Activated T-cell treated with anti-CD3 and anti-CD28 coated beads for 4 hours (primary cell): Measurements from ENCODE around the gene C2.
"Not testable (repeated sequence)": the region's sequence is repeated elsewhere in the genome, so short reads cannot be mapped to it uniquely, and the experiment has no call there.

Experiments used
- DNase-seq: peaks from one replicate; pipeline ENCODE4 v3.0.0-alpha.2; 2020

C2 gene

DNA sequence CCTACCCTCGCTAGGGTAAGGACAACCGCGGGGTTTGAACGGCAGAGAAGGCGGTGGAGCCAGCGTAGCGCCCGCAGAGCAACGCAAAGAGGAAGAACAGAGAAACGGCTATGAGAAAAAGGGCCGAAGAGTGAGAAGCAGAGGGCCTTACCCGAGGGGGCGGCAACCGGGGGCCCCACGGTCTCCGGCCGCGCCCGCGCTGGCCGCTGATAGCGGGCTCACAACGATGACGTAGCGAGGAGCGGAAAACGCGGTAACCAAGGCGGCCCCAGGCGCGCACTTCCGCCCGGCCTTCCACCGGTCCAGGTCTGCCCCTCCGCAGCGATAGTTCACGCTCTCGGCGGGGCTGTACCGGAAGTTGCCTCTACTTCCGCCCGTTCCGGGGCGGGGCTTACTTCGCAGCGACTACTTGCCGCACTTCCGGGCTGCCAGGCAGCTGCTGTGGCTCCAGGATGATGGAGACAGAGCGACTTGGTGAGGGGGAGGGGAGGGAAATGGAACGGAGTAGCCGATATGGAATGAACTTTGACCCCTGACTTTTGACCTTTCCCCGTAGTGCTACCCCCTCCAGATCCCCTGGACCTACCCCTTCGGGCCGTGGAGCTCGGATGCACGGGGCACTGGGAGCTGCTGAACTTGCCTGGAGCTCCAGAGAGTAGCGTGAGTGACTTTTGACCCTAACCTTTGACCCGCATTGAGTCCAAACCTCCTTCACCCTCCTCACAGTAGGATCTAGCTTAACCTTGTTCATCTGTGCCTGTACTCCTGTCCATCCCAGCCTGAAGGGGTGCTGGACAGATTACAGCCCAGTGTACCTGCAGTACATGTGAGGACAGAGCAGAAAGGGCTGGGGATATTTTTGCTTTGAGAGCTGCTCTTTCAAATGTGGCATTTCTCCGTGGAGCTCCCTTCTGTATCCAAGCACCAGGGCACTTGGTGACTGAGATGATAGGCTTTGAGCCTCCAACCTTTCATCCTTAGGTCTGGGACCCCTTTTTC is 31.5 kb downstream of the C2 start, which contains the start of the genes NELFE and SKIC2:
Gene NELFE, minus strand, starts transcription at position 231 of the 999 bp plus-strand sequence. CDS start 525 bp downstream, outside the sequence.
Gene SKIC2, plus strand, starts transcription at position 435 of the 999 bp plus-strand sequence. Its CDS starts 18 bp downstream, at position 453.
- peak; percentile 97 for DNase-seq

DNA sequence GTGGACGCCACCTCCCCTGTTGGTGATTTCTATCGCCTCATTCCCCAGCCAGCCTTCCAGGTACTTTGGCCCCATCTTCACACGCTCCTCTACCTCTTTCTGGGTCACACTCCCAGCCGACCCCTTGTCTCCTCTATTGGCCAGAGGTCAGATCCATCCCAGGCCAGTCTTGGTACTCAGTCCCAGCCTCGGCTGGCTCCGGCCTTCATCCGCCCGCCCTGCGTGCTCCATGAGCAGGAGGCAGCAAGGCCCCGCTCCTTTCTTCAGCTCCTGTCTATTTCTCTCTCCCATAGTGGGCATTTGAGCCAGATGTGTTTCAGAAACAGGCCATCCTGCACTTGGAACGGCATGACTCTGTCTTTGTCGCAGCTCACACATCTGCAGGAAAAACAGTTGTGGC is 34.1 kb downstream of the C2 start:
- no peak for DNase-seq

DNA sequence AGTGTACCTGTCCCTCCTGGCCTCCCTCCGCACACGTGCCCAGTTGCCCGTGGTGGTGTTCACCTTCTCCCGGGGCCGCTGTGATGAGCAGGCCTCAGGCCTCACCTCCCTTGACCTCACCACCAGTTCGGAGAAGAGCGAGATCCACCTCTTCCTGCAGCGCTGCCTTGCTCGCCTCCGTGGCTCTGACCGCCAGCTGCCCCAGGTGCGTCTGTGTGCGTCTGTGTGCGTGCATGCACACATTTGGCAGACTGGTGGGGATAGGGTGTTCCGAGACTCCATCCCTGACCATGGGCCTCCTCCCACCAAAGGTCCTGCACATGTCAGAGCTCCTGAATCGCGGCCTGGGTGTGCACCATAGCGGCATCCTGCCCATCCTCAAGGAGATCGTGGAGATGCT is 36.4 kb downstream of the C2 start:
- DNase-seq: no peak

DNA sequence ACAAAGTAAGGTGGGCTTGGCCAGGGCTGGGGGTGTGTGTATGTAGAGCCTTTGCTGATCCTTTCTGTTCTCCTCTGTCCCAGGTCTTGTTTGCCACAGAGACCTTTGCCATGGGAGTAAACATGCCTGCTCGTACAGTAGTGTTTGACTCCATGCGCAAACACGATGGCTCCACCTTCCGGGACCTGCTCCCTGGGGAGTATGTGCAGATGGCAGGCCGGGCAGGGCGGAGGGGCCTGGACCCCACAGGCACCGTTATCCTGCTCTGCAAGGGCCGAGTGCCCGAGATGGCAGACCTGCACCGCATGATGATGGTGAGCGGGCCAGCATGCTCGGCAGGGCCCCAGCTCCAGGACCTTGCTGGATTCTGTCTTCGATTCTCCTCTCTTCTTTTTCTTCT is 38.2 kb downstream of the C2 start:
- no peak for DNase-seq

DNA sequence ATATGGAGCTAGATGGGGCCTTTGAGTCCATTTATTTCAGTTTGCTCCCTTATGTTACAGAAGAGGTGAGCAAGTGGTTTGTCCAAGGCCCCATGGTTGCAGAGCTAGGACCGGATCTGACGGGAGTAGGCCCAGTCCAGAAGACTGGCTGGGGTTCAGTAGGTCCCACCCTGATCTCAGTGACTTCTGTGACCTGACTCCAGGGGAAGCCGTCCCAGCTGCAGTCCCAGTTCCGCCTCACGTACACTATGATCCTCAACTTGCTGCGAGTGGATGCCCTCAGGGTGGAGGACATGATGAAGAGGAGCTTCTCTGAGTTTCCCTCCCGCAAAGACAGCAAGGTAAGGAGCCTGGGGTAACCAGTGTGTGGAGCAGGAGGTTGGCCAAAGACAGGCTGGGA is 39.0 kb downstream of the C2 start:
- no peak for DNase-seq

DNA sequence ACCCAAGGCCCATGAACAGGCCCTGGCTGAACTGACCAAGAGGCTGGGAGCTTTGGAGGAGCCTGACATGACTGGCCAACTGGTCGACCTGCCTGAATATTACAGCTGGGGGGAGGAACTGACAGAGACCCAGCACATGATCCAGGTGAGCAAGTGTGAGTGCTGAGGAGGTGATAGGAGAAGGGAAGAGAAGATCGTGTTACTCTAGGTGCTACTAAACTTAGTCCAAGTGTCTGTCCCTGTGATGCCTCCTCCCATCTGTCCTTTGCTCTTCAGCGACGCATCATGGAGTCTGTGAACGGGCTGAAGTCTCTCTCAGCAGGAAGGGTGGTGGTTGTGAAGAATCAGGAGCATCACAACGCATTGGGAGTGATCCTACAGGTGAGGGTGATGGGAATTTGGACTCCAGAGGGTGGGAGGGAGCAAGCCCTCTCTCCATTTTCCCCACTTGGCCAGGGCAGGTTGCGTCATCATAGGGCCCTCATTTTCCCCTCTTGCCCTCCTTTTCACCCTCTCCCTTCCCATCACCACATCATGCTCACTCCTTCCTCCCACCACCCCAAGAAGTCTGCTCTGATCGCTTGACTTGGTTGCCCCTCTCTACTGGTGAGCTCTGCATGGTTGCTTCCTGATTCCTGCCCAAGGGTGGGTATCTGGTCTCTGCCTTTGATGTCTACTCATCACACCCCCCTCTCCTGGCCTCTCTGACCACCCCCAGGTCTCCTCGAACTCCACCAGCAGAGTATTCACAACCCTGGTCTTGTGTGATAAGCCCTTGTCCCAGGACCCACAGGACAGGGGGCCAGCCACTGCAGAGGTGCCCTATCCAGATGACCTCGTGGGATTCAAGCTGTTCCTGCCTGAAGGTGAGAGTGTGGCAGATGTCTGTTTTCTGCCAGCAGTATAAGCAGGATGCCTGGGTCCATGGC is 39.7 kb downstream of the C2 start:
- no peak for DNase-seq

DNA sequence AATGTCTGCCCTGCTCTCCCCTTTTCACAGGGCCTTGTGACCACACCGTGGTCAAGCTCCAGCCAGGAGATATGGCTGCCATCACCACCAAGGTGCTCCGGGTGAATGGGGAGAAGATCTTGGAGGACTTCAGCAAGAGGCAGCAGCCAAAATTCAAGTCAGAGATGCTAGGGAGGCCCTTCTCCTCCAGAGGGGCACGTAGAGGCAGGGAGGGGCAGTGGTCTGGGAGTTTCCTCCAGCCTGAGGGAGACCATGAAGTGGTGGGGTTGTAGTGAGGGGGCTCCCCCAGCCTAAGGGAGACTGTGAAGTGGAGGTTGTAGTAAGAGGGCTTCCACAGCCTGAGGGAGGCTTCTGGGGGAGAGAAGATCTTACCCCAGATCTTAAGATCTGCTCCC is 40.4 kb downstream of the C2 start:
- no peak for DNase-seq

DNA sequence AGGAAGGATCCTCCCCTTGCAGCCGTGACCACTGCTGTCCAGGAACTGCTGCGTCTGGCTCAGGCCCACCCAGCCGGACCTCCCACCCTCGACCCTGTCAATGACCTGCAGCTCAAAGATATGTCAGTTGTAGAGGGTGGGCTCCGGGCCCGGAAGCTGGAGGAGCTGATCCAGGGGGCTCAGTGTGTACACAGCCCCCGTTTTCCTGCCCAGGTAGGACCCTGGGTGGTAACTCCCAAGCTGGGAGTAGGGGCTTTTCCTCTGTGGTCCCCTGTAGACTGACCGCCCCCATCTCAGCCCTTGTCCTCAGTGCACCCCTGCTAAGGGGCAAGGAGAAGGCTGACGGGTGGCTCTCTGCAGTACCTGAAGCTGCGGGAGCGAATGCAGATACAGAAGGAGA is 40.8 kb downstream of the C2 start:
- no peak for DNase-seq

DNA sequence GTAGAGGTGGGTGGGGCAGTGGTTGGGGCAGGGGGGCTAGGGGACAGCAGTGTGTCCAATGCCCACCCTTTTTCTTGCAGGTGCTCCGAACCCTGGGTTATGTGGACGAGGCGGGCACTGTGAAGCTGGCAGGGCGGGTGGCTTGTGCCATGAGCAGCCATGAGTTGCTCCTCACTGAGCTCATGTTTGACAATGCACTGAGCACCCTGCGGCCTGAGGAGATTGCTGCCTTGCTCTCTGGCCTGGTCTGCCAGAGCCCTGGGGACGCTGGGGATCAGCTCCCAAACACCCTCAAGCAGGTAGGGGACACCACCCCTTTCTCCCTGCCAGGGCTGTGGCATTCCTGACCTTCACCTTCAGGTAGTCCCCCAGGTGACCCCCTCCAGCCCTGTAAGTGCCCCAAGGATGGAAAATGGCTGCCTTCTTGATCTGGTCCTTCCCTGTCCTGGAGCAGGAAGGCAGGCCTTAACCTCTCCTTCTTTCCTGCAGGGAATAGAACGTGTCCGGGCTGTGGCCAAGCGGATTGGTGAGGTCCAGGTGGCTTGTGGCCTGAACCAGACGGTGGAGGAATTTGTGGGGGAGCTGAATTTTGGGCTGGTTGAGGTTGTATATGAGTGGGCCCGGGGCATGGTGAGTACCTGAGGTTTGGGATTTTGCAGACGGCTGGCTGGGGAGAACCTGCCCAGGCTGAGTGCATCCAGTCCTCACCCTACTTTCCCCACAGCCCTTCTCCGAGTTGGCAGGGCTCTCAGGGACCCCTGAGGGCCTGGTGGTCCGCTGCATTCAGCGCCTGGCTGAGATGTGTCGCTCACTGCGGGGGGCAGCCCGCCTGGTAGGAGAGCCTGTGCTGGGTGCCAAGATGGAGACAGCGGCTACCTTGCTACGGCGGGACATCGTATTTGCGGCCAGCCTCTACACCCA is 41.5 kb downstream of the C2 start:
- no peak for DNase-seq

DNA sequence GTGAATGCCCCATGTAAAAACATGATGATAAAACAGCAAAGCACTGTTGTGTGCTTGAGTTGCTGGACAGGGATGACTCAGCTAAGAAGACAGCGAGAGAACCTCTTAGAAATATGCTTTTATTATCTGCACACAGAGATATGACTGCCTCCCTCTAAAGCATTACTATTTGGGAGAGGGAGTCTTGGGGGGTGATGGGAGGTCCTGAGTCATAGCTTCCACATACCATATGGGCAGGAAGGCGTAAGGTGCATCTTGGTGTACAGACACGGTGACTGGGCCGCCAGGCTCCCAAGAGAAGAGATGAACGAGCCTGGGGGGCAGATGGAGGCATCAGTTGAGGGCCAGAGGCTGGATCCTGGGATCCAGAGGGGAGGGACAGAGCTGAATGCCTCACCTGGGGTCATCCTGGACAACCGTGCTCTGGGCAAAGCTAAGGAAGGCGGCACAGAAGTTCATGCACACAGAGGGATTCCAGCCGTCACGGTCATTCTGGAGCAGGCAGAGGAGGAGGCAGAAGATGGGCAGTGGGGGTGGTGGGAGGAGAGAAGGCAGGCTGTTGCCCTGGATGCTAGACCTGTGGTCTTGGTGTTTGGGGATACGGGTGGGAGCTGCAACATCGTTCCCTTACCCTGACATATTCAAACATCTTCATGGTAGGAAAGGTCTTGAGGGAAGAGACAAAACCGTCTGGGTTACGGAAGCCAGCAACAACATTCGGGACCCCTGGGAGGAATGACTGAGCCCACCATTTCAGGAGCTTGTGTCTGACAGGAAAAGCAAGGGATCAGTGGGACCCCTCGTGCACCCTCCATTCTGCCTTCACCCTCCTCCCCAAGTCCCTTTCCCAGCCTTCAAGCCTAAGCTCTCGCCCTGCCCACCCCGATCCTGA is 42.4 kb downstream of the C2 start:
- DNase-seq: no peak

DNA sequence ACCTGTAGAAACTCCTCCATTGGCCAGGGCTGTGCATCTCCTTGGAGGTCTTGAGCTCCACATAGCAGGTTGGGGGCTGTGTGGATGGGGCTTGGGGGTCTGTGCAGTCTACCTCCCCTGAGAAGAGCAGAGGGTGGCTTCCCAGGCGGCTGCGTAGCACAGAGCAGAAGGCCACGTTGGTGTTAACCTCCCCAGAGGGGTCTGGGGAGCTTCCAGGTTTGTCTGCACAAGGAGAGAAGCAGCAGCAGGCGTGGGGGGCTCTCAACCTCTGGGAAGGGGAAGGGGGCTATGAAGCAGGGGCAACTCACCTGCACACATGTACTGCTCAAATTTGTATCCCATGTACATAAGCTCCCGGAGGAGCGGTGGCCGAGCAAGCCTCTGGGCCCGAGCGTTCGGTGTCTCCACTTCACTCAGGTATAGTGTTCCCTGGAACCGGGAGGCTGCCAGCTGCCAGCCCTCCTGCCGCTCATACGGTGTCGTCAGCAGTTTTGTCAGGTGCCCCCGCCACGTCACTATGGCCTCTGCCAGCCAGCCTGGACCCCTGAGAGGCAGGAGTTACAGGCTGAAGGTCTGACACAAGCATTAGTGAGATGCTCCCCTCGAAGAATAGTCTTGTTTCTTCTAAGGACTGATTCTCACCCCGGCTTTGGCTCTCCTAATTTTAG is 43.2 kb downstream of the C2 start:
- no peak for DNase-seq

DNA sequence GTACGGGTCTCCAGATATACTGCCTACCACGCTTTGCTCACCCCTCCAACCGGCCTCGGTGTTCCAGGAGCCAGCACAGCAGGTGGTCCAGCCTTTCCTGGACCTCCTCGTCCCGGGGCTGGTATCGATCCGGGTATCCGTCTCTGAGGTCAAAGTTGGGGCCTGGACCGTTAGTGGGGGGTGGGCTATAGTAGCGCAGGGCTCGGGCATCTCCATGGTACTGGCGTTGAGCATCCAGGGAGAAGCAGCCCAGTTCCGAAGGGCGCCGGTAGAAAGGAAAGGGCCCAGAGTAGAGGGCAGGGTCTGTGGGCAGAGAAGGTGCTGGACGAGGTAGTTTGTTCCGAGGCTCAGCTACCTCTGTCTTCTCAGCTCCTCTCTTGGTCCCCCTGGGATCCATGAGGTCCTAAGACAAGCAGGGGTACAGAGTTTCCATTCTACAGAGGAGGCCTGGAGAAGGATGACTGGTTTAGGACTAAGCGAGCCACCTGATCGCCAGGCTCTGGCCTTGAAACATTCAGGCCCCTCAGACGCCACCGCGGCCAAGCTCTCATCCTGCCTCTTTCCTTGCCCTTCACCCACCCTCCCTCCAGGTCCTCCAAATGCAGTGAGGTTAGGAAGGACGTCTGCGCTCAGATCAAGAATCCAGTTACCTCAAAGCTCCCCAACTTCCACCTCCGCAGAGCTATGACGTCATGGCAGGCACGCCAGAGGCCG is 43.9 kb downstream of the C2 start:
- no peak for DNase-seq

DNA sequence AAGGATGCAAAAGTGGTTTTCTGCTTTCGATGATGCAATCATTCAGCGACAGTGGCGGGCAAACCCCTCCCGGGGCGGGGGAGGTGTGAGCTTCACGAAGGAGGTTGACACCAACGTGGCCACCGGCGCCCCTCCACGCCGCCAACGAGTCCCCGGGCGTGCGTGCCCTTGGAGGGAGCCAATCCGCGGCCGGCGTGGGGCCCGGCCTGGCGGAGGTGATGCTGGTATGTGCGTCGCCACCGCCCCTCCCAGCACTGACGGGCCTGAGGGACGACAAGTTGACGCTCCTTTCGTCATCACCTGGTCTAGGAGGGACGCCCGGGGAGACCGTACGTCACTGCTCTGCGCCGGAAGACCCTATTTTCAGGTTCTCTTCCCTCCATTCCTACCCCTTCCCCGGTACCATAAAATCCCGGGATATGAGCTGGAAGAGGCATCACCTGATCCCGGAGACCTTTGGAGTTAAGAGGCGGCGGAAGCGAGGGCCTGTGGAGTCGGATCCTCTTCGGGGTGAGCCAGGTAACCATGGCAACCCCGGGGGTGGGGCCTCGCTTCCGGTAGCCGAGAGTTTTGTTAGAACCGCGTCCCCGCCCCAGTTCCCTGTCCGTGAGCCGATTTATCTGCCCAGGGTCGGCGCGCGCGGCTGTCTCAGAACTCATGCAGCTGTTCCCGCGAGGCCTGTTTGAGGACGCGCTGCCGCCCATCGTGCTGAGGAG is 44.6 kb downstream of the C2 start, which contains the start of gene DXO:
Gene DXO, minus strand, starts transcription at position 146 of the 716 bp plus-strand sequence. CDS start 463 bp downstream, outside the sequence.
- DNase-seq: peak; percentile 98

DNA sequence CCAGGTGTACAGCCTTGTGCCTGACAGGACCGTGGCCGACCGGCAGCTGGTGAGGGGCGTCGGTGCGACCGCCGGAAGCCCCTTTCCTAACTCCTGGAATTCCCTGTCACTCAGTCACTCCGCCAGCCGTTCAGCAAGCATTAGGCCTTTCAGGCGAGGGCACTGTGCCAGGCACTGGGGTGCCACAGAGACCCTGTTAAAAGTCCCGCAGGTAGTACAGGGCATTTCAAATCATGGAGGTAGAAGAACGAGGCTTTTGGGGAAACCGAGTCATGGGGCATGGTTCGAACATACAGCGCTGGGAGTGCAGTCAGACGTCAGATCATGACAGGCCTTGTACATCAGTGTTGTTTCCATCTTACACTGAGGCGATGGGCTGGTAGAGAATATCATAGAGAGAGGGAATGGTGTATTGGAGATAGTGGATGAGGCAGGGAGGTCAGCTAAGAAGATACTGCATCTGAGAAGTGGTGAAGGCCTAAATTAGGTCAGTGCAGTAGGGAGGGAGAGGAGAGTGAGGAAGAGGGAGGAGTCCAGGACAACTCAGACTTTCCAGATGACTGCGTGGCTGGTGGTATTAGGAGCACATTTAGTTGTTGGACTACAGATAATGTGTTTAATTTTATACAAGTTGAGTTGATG is 45.3 kb downstream of the C2 start:
- no peak for DNase-seq

DNA sequence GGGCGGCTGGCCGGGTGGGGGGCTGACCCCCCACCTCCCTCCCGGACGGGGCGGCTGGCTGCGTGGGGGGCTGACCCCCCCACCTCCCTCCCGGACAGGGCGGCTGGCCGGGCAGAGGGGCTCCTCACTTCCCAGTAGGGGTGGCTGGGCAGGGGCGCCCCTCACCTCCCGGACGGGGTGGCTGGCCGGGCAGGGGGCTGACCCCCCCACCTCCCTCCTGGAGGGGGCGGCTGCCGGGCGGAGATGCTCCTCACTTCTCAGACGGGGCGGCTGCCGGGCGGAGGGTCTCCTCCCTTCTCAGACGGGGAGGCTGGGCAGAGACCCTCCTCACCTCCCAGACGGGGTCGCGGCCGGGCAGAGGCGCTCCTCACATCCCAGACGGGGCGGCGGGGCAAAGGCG is 48.5 kb downstream of the C2 start:
- not testable (repeated sequence) for DNase-seq

DNA sequence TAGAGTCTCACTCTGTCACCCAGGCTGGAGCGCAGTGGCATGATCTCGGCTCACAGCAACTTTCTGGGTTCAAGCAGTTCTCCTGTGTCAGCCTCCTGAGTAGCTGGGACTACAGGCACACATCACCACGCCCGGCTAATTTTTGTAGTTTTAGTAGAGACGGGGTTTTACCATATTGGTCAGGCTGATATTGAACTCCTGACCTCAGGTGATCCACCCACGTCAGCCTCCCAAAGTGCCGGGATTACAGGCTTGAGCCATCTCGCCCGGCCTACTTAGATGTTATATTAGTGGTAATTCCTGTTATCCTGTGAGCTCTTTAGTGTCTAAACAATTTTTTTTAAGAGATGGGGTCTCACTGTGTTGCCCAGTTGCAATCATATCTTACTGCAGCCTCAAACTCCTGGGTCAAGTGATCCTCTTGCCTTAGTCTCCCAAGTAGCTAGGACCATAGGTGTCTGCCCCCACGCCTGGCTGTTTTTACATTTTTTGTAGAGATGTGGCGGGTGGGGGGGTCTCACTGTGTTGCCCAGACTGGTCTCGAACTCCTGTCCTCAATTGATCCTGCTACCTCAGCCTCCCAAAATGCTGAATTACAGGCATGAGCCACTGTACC is 50.4 kb downstream of the C2 start:
- DNase-seq: no peak

DNA sequence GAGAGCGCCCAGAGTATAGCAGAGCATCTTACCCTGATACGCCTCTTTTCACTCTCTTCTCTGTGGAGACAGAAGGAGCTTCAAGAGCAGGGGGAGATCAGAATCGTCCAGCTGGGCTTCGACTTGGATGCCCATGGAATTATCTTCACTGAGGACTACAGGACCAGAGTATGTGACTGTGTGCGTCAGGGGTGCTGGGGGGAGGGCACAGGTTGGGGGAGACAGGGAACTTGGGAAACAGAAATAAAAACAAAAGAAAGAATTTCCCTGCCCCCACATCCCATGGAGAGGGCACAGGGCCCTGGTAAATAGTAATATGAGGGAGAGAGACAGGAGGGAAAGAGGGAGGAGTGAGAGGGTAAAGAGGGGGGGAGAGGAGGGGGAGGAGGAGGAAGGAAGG is 51.3 kb downstream of the C2 start:
- DNase-seq: no peak
